Brain microvascular endothelial cell (primary cell): ENCODE data around the gene EML1.

Experiments used
- DNase-seq: peaks from one replicate; pipeline ENCODE4 v3.0.0-alpha.2; 2020
- H3K27ac ChIP-seq: fragments of 250-450 bp; sonication (Bioruptor Pico); 2 replicates; pipeline ENCODE4 v1.5.1; 2020; ENCODE audit warnings: mild to moderate bottlenecking, moderate library complexity
- H3K27me3 ChIP-seq: fragments of 250-450 bp; sonication (Bioruptor Pico); replicated peaks from 2 replicates; pipeline ENCODE4 v1.5.1; 2020; ENCODE audit warnings: mild to moderate bottlenecking
- H3K36me3 ChIP-seq: fragments of 250-450 bp; sonication (Bioruptor Pico); replicated peaks from 2 replicates; pipeline ENCODE4 v1.5.1; 2020; ENCODE audit warnings: mild to moderate bottlenecking
- H3K4me3 ChIP-seq: 2 replicates; pipeline ENCODE4 v1.5.1; 2011; ENCODE audit warnings: low read depth, mild to moderate bottlenecking, control low read depth, low read length, moderate library complexity
- in situ Hi-C: cut with HindIII; loops from 2 replicates; pipeline ENCODE4 v1.10.0; 2017; ENCODE audit warnings: low sequenced_read_pairs, low pct_ligation_motif_present
- TF ChIP-seq, protein P1 (sequence below): IDR thresholded peaks from 2 replicates; pipeline ENCODE4 v1.5.1; 2011; ENCODE audit warnings: low read depth, mild to moderate bottlenecking, moderate library complexity, low read length, control low read depth, inconsistent platforms; ENCODE audit errors: missing control alignments

The EML1 gene

DNA sequence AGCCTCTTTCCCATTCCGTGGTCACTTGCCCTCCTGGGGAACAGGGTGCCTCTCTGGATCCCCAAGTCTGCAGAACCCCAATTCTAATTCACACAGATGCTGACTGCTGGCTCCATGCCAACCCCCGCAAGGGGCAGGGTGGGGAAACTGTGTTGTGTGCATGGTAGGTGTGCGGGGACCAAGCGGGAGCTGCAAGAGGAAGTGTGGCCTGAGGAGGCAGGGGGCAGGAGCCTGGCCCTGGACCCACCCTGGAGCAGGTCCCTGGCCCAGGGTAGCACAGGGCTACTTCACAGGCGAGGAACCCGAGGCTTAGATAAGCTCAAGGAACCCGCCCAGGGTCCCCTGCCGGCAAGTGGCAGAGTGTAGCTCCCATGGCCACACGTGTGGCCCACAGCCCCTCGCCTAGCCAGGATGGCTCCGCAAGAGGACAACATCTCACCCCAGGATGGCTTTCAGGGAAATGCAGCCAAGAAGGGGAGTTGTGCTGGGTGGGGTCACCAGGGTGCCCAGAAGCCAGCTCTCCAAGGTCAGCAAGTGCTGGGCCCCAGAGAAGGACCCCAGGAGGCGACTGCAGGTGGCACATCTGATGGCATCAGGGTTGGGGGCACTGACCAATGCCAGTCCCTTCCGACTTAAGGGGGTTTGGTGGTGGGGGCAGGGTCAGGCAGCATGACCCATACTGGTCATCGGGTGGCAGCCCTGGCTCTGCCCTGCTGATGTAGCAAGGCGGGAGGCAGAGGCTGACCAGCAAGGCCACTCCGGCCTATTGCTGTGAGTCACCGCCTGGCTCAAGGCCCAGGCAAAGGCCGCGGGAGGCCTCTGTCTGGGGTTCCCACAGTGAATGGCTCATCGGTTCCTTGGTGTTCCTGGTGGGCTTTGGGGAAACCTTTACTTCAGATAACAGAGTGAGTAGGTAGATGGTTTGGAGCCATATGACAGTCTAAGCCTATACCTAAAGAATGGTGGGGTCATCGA lies 37.3 kb upstream of the EML1 start:
- H3K36me3 ChIP-seq = no peaks in the 10 kb centered on the region
- H3K27ac ChIP-seq = peak overlapping the region; percentile 87
- no peaks in the 10 kb centered on the region for H3K27me3 ChIP-seq
- TF ChIP-seq, protein P1, sequence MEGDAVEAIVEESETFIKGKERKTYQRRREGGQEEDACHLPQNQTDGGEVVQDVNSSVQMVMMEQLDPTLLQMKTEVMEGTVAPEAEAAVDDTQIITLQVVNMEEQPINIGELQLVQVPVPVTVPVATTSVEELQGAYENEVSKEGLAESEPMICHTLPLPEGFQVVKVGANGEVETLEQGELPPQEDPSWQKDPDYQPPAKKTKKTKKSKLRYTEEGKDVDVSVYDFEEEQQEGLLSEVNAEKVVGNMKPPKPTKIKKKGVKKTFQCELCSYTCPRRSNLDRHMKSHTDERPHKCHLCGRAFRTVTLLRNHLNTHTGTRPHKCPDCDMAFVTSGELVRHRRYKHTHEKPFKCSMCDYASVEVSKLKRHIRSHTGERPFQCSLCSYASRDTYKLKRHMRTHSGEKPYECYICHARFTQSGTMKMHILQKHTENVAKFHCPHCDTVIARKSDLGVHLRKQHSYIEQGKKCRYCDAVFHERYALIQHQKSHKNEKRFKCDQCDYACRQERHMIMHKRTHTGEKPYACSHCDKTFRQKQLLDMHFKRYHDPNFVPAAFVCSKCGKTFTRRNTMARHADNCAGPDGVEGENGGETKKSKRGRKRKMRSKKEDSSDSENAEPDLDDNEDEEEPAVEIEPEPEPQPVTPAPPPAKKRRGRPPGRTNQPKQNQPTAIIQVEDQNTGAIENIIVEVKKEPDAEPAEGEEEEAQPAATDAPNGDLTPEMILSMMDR = no peak
- H3K4me3 ChIP-seq = no peak overlapping the region
- in situ Hi-C loops = no loop called here
- peak; percentile 94 for DNase-seq

DNA sequence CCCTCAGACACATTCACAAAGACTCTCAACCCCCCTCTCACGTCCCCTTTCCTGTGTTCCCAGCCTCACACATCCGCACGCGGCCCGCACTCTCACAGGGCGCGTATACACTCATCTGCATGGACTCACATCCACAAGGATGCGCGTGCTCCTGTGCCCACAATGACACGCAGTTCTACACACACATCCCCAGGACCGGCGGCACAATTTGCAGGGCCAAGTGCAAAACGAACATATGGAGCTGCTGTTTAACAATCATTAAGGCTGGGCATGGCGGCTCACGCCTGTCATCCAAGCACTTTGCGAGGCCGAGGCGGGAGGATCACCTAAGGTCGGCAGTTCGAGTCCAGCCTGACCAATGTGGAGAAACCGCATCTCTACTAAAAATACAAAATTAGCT lies 36.4 kb upstream of the EML1 start:
- peak overlapping the region; percentile 87 for H3K27ac ChIP-seq
- in situ Hi-C loops = no loop called here
- H3K27me3 ChIP-seq = no peaks in the 10 kb centered on the region
- no peak for DNase-seq
- TF ChIP-seq, protein P1 = no peak
- no peaks in the 10 kb centered on the region for H3K36me3 ChIP-seq
- H3K4me3 ChIP-seq = no peak overlapping the region

- H3K36me3 ChIP-seq = no peaks in the 10 kb centered on the region
- H3K27ac ChIP-seq = peak overlapping the region; percentile 87
- no peaks in the 10 kb centered on the region for H3K27me3 ChIP-seq
- no peak overlapping the region for H3K4me3 ChIP-seq
- peak; percentile 86 for DNase-seq
- in situ Hi-C loops = no loop called here
- TF ChIP-seq, protein P1 = no peak
These were observed 35.7 kb upstream of the EML1 start for GRCh38 chr14:99757331-99758070.

DNA sequence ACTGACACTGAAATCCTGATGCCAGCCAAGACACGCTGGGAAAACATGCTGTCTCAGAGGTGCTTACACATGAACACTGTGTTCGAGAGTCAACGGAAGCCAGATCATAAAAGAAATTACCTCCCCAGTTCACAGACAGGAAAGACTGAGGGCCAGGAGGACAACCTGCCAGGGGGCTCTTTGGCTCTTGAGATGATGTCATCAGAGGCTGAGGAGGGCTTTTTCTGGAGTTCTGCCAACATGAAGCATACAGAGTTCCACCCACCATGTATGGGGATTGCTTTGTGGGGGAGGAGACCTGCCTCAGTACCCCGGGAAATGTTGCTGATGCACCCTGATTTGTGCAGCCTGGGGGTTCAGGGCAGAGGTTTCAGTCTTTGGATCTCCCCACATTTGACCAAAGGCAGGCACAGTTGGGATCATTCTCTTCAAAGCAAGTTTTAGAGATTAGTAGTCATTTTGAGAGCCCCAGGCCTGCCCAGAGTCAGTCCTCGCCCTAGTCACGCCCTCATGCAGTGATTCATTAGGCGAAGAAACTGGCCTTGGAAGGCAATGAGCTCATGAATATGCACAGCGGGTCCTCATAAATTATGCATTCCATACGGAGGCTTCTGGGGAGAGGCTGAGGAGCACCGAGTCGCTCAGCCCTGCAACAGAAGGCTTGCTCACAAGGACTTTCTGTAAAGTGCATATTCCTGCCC lies 34.9 kb upstream of the EML1 start:
- no peaks in the 10 kb centered on the region for H3K36me3 ChIP-seq
- TF ChIP-seq, protein P1 = no peak
- peak; percentile 84 for DNase-seq
- H3K27ac ChIP-seq = peak overlapping the region; percentile 87
- H3K27me3 ChIP-seq = no peaks in the 10 kb centered on the region
- H3K4me3 ChIP-seq = no peak overlapping the region
- in situ Hi-C loops = no loop called here

GRCh38 chr14:99758872-99759545 lies 34.2 kb upstream of the EML1 start:
- H3K27ac ChIP-seq = no peak overlapping the region

More at GRCh38 chr14:99758872-99759545, 34.2 kb upstream of the EML1 start:
- in situ Hi-C loops = no loop called here
- TF ChIP-seq, protein P1 = no peak
- DNase-seq = no peak
- Histone ChIP-seq H3K27me3 (no peaks in the 10 kb centered on the region), H3K4me3 (no peak overlapping the region), H3K36me3 (no peaks in the 10 kb centered on the region)
